ENCODE data around the gene SKIC2.
"Not testable (repeated sequence)": the region's sequence is repeated elsewhere in the genome, so short reads cannot be mapped to it uniquely, and the experiment has no call there.

Gene SKIC2

GRCh38 chr6:32005991-32006529, 47.1 kb downstream of the SKIC2 start:
- DNase-seq (ENCODE audit: insufficient read length, low spot score), result not testable (repeated sequence)

GRCh38 chr6:32007086-32007485, 48.1 kb downstream of the SKIC2 start:
- DNase-seq (ENCODE audit: insufficient read length, low spot score); FAIRE-seq: not testable (repeated sequence)

More at GRCh38 chr6:32005991-32006529, 47.1 kb downstream of the SKIC2 start:
- not testable (repeated sequence) for FAIRE-seq

GRCh38 chr6:32008037-32008436, 49.1 kb downstream of the SKIC2 start:
- FAIRE-seq; DNase-seq (ENCODE audit: insufficient read length, low spot score): not testable (repeated sequence)

GRCh38 chr6:32008616-32009015, 49.6 kb downstream of the SKIC2 start:
- not testable (repeated sequence) for DNase-seq (ENCODE audit: insufficient read length, low spot score); FAIRE-seq

- not testable (repeated sequence) for FAIRE-seq; DNase-seq (ENCODE audit: insufficient read length, low spot score)
Measured at GRCh38 chr6:32009537-32009936, 50.6 kb downstream of the SKIC2 start.

GRCh38 chr6:32010856-32011530, 52.0 kb downstream of the SKIC2 start:
- not testable (repeated sequence) for DNase-seq (ENCODE audit: insufficient read length, low spot score); FAIRE-seq

- FAIRE-seq; DNase-seq (ENCODE audit: insufficient read length, low spot score): not testable (repeated sequence)
Measured at GRCh38 chr6:32012941-32013617, 54.1 kb downstream of the SKIC2 start.

GRCh38 chr6:32013738-32014137, 54.8 kb downstream of the SKIC2 start:
- DNase-seq (ENCODE audit: insufficient read length, low spot score); FAIRE-seq: not testable (repeated sequence)

GRCh38 chr6:32014547-32014946, 55.6 kb downstream of the SKIC2 start, which contains the start of gene C4B:
Gene C4B (plus strand): TSS chr6:32014795. CDS start chr6:32014846, 51 bp downstream.
- DNase-seq (ENCODE audit: insufficient read length, low spot score); FAIRE-seq: not testable (repeated sequence)

All from GM12891 (cell line).